Neural cell (in vitro differentiated cells): ENCODE data around the gene PLEKHO2.
"Not testable (repeated sequence)": the region's sequence is repeated elsewhere in the genome, so short reads cannot be mapped to it uniquely, and the experiment has no call there.

Experiments
- CTCF ChIP-seq: fragments of 450-650 bp; IDR thresholded peaks from 2 replicates; pipeline ENCODE4 v1.5.1; 2014; ENCODE audit warnings: antibody characterized with exemption, mild to moderate bottlenecking, moderate library complexity; ENCODE audit not compliant: poor library complexity, severe bottlenecking
- EZH2 ChIP-seq: fragments of 200-600, 300-800 bp; shearing (Covaris generic), sonication (generic); IDR thresholded peaks from 2 replicates; pipeline ENCODE4 v1.6.1; 2014; ENCODE audit warnings: antibody characterized with exemption, low read length, borderline replicate concordance, mild to moderate bottlenecking; ENCODE audit not compliant: insufficient read depth, poor library complexity, severe bottlenecking
- RAD21 ChIP-seq: fragments of 450-650 bp; conservative IDR thresholded peaks from 2 replicates; pipeline ENCODE4 v1.6.1; 2014; ENCODE audit warnings: antibody characterized with exemption, mild to moderate bottlenecking, moderate library complexity
- REST ChIP-seq: IDR thresholded peaks from 2 replicates; pipeline ENCODE4 v1.6.1; 2012; ENCODE audit warnings: borderline replicate concordance

- not testable (repeated sequence) for TF ChIP-seq REST, CTCF, EZH2, RAD21
Observed at GRCh38 chr15:64814965-64815364, 26.8 kb upstream of the PLEKHO2 start.
